Activated T-helper 1 cell treated with anti-CD3 and anti-CD28 coated beads, Interleukin-12 subunit alpha, Interleukin-12 subunit beta, Interleukin-2, Interleukin-4 antibody, amounts not matched to agents 30 ng/mL and 10 ng/mL and 1 ng/mL, durations not matched to agents 14 hours and 24 hours and 36 hours (primary cell): ENCODE results near the gene CDH3. TPM values are rescaled to one million over a fixed set of nuclear protein-coding genes. Genes with fewer than 3 reads are reported as not detected.

ENCODE experiments used
- DNase-seq: peaks from one replicate; pipeline ENCODE4 v3.0.0; 2021; ENCODE audit warnings: low spot score
- H3K27ac Mint-ChIP-seq: one replicate; pipeline ENCODE4 v1.8.0; 2021; ENCODE audit warnings: mild to moderate bottlenecking, mixed read lengths
- H3K27me3 Mint-ChIP-seq: one replicate; pipeline ENCODE4 v1.8.0; 2022; ENCODE audit warnings: mild to moderate bottlenecking, moderate library complexity, mixed read lengths; ENCODE audit not compliant: insufficient read depth
- H3K36me3 Mint-ChIP-seq: one replicate; pipeline ENCODE4 v1.8.0; 2021; ENCODE audit warnings: low read depth, mixed read lengths
- H3K4me1 Mint-ChIP-seq: one replicate; pipeline ENCODE4 v1.8.0; 2021; ENCODE audit warnings: low read depth, mixed read lengths
- H3K4me3 Mint-ChIP-seq: one replicate; pipeline ENCODE4 v1.8.0; 2021; ENCODE audit warnings: mild to moderate bottlenecking, moderate library complexity, mixed read lengths
- H3K9me3 Mint-ChIP-seq: one replicate; pipeline ENCODE4 v1.8.0; 2021; ENCODE audit warnings: mixed read lengths
- intact Hi-C: fragments of 100-400 bp; cut with micrococcal nuclease; formaldehyde crosslinking; loops from one replicate; pipeline ENCODE4 v1.15.1; 2024
- total RNA-seq: library from RNA; stranded (reverse); gene quantifications from 2 replicates; pipeline ENCODE4 v1.2.3, GENCODE V29; 2022

CDH3 gene
- total RNA-seq, result 0.26 and 0.51 TPM in 2 replicates

DNA sequence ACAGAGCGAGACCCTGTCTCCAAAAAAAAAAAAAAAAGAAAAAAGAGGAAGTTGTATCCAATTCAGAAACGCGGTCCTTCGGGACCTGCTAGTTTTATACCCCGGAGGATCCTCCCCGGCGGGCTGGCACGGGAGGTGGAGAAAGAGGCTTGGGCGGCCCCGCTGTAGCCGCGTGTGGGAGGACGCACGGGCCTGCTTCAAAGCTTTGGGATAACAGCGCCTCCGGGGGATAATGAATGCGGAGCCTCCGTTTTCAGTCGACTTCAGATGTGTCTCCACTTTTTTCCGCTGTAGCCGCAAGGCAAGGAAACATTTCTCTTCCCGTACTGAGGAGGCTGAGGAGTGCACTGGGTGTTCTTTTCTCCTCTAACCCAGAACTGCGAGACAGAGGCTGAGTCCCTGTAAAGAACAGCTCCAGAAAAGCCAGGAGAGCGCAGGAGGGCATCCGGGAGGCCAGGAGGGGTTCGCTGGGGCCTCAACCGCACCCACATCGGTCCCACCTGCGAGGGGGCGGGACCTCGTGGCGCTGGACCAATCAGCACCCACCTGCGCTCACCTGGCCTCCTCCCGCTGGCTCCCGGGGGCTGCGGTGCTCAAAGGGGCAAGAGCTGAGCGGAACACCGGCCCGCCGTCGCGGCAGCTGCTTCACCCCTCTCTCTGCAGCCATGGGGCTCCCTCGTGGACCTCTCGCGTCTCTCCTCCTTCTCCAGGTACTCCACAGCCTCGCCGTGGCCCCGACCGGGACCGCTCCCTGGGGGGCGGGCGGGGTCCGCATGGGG lies at the start of gene CDH3:
Gene CDH3, plus strand, starts transcription at position 596 of the 779 bp plus-strand sequence. Its CDS starts 70 bp downstream, at position 666.
- intact Hi-C loops, result no loop called here
- no peaks in the 10 kb centered on the region for H3K9me3 Mint-ChIP-seq
- H3K4me1 Mint-ChIP-seq, result peaks cover 12% of the 10 kb centered on the region
- no peak within 1 kb of the TSS for H3K27ac Mint-ChIP-seq
- no peak for DNase-seq
- H3K27me3 Mint-ChIP-seq, result peaks cover 42% of the 10 kb centered on the region
- no peaks in the 10 kb centered on the region for H3K36me3 Mint-ChIP-seq
- H3K4me3 Mint-ChIP-seq, result peak within 1 kb of the TSS; percentile 45

DNA sequence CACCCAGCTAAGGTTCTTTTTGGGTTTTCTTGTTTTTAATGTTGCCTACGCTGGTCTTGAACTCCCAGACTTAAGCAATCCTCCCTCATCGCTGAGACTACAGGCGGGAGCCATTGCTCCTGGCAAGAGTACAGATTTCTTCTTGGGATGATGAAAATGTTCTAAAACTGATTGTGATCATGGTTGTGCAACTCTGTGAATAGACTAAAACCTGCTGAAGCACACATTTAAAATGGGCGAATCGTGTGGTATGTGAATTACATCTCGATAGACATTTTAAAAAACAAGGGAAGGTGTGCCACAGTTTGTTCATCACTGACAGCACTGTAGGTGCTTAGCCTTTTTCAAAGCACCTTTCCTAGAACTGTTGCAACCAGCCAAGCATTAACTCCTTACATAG lies 48.8 kb upstream of the CDH3 start:
- peaks cover 7% of the 10 kb centered on the region for H3K9me3 Mint-ChIP-seq
- intact Hi-C loops, result loop anchor here (10.0 kb wide), 1 partner anchor 209 kb away; no protein-coding TSS in a partner anchor
- peaks cover 2% of the 10 kb centered on the region for H3K36me3 Mint-ChIP-seq
- no peak overlapping the region for H3K4me3 Mint-ChIP-seq
- H3K27me3 Mint-ChIP-seq, result no peaks in the 10 kb centered on the region
- H3K4me1 Mint-ChIP-seq, result no peaks in the 10 kb centered on the region
- no peak for DNase-seq
- no peak overlapping the region for H3K27ac Mint-ChIP-seq

DNA sequence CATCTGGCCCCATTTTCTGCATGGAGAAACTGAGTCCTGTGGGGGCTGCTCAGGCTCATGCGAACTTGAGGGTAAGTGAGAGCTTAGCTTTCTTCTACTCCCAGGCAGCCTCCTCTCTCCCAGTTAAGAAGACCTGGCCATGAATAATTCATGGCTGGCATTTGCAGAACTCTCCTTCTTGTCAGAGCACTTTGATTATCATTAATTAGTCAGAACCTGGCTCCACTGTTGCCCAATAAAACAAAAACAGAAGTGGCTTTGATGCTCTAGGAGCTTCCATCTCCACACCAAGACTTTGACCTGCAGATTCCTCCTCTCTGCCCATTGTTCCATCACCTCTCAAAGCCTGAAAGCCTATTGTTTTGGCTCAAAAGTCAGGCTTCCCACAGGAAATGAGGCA lies 45.5 kb upstream of the CDH3 start:
- no peak overlapping the region for H3K4me3 Mint-ChIP-seq
- H3K27me3 Mint-ChIP-seq, result no peaks in the 10 kb centered on the region
- no peak for DNase-seq
- intact Hi-C loops, result loop anchor here (10.0 kb wide), 1 partner anchor 205 kb away; no protein-coding TSS in a partner anchor
- no peaks in the 10 kb centered on the region for H3K4me1 Mint-ChIP-seq
- H3K27ac Mint-ChIP-seq, result no peak overlapping the region
- H3K9me3 Mint-ChIP-seq, result no peaks in the 10 kb centered on the region
- no peaks in the 10 kb centered on the region for H3K36me3 Mint-ChIP-seq

DNA sequence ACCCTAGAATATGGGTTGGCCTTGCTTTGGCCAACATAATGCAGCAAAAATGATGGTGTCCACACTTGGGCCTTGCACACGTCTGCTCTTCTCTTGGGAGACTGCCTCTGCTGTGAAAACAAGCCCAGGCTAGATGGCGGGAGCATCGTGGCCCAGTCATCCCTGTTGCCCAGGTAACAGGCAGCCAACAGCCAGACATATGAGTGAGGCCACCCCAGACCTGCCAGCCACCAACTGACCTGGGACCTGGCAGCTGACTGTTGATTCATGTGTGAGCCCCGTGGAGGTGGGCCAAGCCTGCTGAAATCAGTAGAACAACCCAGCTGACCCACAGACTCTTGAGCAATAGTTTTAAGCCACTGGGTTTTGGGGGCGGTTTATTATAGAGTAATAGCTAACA lies 39.4 kb upstream of the CDH3 start:
- no peak overlapping the region for H3K27ac Mint-ChIP-seq

DNA sequence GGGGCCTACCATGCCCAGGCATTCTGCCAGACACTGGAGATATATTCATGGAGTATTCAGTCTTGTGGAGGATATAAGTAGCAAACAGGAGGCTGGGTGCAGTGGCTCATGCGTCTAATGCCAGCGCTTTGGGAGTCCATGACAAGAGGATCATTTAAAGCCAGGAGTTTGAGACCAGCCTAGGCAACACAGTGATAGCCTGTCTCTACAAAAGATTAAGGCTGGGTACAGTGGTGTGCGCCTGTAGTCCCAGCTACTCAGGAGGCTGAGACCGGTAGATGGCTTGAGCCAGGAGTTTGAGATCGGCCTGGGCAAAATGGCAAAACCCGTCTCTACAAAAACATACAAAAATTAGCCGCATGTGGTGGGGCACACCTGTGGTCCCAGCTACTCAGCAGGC lies 37.7 kb upstream of the CDH3 start:
- Mint-ChIP-seq H3K27ac (no peak overlapping the region), H3K9me3 (peaks cover 5% of the 10 kb centered on the region), H3K27me3 (no peaks in the 10 kb centered on the region), H3K4me1 (no peaks in the 10 kb centered on the region), H3K36me3 (no peaks in the 10 kb centered on the region), H3K4me3 (no peak overlapping the region)
- no peak for DNase-seq
- intact Hi-C loops, result no loop called here

More for the DNA sequence above, 39.4 kb upstream of the CDH3 start:
- Mint-ChIP-seq H3K36me3 (no peaks in the 10 kb centered on the region), H3K27me3 (no peaks in the 10 kb centered on the region), H3K4me1 (no peaks in the 10 kb centered on the region), H3K4me3 (no peak overlapping the region), H3K9me3 (peaks cover 4% of the 10 kb centered on the region)
- DNase-seq, result no peak
- intact Hi-C loops, result no loop called here

DNA sequence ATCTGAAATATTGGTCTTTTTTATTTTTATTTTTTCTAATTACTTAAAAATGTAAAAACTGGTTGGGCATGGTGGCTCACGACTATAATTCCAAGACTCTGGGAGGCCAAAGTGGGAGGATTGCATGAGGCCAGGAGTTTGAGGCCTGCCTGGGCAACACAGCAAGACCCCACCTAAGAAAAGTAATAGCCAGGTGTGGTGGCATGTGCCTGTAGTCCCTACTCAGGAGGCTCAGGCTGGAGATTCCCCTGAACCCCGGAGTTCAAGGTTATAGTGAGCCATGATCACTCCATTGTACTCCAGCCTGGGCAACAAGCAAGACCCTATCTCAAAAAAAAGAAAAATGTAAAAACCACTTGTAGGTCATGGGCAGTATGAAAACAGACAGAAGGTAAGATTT lies 36.8 kb upstream of the CDH3 start:
- Mint-ChIP-seq H3K27me3 (no peaks in the 10 kb centered on the region), H3K4me1 (no peaks in the 10 kb centered on the region), H3K36me3 (no peaks in the 10 kb centered on the region), H3K27ac (no peak overlapping the region), H3K4me3 (no peak overlapping the region), H3K9me3 (peaks cover 11% of the 10 kb centered on the region)
- intact Hi-C loops, result no loop called here
- DNase-seq, result no peak

DNA sequence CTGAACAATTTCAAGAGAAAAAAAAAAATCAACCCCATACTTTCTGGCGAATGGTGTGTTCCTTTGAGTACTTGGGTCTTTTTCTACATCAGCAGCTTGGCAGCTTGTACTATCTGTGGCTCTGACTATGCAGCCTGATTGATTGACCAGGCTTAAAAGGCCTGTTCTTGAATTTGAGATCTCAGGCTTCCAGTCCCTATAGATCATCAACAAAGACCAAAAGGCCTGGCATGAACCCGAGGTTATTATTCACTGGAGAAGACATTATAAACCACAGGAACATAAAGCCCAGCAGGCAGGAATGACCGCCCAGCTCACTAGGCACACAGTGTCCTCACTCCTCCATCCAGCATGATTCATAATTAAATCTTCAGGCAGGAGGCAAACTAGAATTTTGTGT lies 32.1 kb upstream of the CDH3 start:
- Mint-ChIP-seq H3K36me3 (no peaks in the 10 kb centered on the region), H3K27me3 (peaks cover 1% of the 10 kb centered on the region), H3K4me3 (no peak overlapping the region), H3K27ac (no peak overlapping the region), H3K4me1 (no peaks in the 10 kb centered on the region), H3K9me3 (peaks cover 20% of the 10 kb centered on the region)
- intact Hi-C loops, result no loop called here
- DNase-seq, result no peak

DNA sequence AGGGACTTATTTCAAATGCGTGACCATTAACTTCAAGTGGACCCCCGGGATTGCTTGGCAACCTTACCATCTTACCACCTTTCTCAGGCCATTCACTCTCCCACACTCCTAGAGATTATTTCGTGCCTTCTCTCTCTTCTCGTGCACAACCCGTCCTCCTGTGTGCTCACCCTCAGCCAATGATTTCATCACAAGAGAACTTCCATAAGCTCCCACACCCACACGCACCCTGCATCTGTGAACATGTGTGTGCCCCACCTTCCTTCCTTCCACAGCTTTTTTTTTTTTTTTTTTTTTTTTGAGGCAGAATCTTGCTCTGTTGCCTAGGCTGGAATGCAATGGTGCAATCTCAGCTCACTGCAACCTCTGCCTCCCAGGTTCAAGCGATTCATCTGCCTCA lies 27.4 kb upstream of the CDH3 start:
- intact Hi-C loops, result no loop called here
- Mint-ChIP-seq H3K27ac (no peak overlapping the region), H3K4me1 (no peaks in the 10 kb centered on the region), H3K27me3 (peaks cover 1% of the 10 kb centered on the region), H3K36me3 (no peaks in the 10 kb centered on the region), H3K9me3 (peaks cover 13% of the 10 kb centered on the region), H3K4me3 (no peak overlapping the region)
- no peak for DNase-seq

DNA sequence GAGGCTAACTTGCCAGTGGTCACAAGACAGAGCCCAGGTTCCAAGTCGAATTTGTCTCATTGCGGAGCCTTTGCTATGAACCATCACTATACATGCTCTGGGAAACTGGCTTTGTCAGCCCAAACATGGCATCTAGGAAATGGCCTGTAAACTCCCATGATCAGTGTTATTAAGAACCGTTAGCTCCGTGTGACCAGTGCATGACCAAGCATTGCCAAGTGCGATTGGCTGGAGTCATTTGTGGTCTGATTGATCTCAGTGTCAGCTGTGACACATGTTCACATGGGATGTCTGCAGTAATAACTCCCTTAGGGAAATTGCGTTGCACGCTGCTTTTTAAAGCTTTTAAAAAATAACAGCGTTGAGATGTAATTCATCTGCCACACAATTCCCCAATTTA lies 18.6 kb upstream of the CDH3 start:
- no peak for DNase-seq
- Mint-ChIP-seq H3K9me3 (no peaks in the 10 kb centered on the region), H3K4me1 (no peaks in the 10 kb centered on the region), H3K27me3 (peaks cover 6% of the 10 kb centered on the region), H3K36me3 (no peaks in the 10 kb centered on the region), H3K27ac (no peak overlapping the region), H3K4me3 (no peak overlapping the region)
- intact Hi-C loops, result no loop called here

DNA sequence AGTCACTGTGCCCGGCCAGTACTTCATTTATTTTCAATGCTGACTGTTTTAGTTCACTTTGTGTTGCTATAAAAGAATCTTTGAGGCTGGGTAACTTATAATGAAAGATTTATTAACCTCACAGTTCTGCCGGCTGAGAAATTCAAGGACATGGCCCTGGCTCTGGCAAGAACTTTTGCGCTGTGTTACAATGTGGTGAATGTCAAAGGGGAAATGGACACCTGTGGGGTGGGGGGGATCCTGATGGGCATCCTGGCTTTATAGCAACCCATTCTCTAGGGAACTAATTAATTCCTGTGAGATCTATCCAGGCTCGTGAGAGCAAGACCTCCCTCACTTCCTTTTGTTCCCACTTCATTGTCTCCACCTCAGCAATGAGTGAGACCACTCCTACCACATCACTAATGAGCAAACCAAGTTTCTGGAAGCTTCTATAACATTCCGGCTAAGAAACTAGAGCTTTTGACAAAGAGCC lies 17.1 kb upstream of the CDH3 start:
- intact Hi-C loops, result no loop called here
- Mint-ChIP-seq H3K9me3 (no peaks in the 10 kb centered on the region), H3K4me3 (no peak overlapping the region), H3K27me3 (peaks cover 6% of the 10 kb centered on the region), H3K36me3 (no peaks in the 10 kb centered on the region), H3K27ac (no peak overlapping the region), H3K4me1 (no peaks in the 10 kb centered on the region)
- no peak for DNase-seq

DNA sequence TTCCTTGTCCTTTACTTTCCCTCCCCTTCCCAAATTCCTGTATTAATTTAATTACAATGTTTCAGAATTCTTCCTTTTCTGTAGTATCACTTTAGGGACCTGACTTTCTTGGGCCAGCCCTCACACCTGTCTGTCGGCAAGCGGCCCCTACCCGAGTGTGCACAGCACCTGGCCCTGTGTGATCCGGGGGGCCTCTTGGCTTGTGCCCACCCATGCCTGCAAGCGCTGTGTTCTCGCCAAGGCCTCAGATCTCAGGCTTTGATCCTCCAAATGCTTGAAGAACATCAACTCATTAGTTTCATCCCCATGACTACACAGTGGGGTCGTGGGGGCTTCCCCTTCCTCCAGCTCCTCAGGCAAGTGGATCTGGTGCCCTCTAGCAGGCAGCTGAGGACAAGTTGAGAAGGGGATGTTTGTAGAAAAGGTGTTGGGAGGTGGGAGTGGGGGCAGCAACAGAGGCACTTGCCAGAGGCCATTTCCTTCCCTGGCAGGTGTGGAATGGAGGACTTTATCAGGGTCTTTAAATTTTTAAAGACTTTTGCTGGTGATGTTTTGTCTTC lies 15.7 kb upstream of the CDH3 start:
- Mint-ChIP-seq H3K36me3 (no peaks in the 10 kb centered on the region), H3K4me1 (no peaks in the 10 kb centered on the region), H3K4me3 (no peak overlapping the region), H3K27me3 (peaks cover 6% of the 10 kb centered on the region), H3K9me3 (no peaks in the 10 kb centered on the region), H3K27ac (no peak overlapping the region)
- no peak for DNase-seq
- intact Hi-C loops, result no loop called here

DNA sequence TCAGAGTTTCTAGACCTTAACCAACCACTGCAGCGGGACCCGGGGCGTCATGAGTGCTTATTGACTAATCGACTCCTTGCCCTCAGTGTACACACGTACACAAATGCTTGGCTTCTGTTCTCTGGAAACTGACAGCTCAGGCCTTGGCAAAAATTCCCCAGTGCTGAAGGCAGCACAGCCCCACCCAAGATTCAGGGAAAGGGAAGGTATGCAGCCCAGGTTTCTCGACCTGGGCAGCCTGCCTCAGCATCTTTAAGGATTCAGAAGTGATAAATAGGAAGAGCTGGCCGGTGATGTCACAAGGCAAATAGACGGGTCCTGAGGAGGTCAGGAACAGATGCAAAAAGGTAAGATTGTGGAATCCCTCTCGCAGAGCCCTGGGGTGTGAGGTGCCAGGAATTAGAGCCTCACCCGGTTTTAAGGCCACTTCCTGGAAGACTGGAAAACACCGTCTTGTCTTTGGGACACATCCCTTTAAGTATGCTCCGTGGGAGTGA lies 9.0 kb upstream of the CDH3 start:
- Mint-ChIP-seq H3K9me3 (no peaks in the 10 kb centered on the region), H3K27me3 (peaks cover under 1% of the 10 kb centered on the region), H3K27ac (no peak overlapping the region), H3K4me3 (no peak overlapping the region), H3K4me1 (no peaks in the 10 kb centered on the region), H3K36me3 (no peaks in the 10 kb centered on the region)
- intact Hi-C loops, result no loop called here
- no peak for DNase-seq

DNA sequence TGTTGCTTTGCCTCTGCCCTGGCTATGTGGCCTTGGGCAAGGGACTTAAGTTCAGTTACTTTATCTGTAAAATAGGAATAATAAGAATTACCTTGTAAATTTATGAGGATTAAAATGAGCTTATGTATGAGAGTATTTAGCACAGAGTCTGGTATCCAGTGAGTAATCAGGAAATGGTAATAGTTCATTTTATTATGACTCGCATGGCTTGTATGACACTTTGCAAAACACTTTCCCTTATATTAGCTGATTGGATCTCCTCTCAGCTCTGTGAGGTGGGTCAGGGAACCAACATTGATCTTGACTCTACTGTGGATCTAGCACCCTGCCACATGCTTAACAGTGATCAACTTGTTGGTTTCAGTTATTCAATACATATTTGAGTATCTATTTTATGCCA lies 8.3 kb upstream of the CDH3 start:
- no peak overlapping the region for H3K4me3 Mint-ChIP-seq
- H3K27ac Mint-ChIP-seq, result no peak overlapping the region
- no peaks in the 10 kb centered on the region for H3K4me1 Mint-ChIP-seq
- intact Hi-C loops, result no loop called here
- H3K9me3 Mint-ChIP-seq, result no peaks in the 10 kb centered on the region
- H3K36me3 Mint-ChIP-seq, result no peaks in the 10 kb centered on the region
- DNase-seq, result no peak
- H3K27me3 Mint-ChIP-seq, result no peaks in the 10 kb centered on the region
